ENCODE results near the gene GMPR2.

GMPR2 gene

GRCh38 chr14:24271134-24271833 is 38.6 kb downstream of the GMPR2 start, which contains the start of gene RABGGTA:
Gene RABGGTA (minus strand): TSS chr14:24271597. CDS start chr14:24271115, 482 bp downstream.
- peak; percentile 95 for FAIRE-seq
- peak; percentile 97 for DNase-seq (ENCODE audit: insufficient read length, low spot score)
- peak; percentile 79; the same call in 1 of the 2 replicates for TF ChIP-seq POLR2A (IDR thresholded peaks at IDR 0.05; ENCODE audit: low read depth, low read length)
- no peak for TF ChIP-seq SPI1 (IDR thresholded peaks at IDR 0.05; ENCODE audit: low read depth, low read length)
- TF ChIP-seq POU2F2 (IDR thresholded peaks at IDR 0.05; ENCODE audit: low read depth, low read length) = 0 out of 2 replicates have a peak, but pooled peaks have one; percentile 22
- peak; percentile 33 for TF ChIP-seq PAX5 (IDR thresholded peaks at IDR 0.05; ENCODE audit: insufficient read depth, low read length, severe bottlenecking)
- no peak for TF ChIP-seq POLR2AphosphoS5 (IDR thresholded peaks at IDR 0.05; ENCODE audit: low read depth, low read length)
- TF ChIP-seq TAF1 (IDR thresholded peaks at IDR 0.05; ENCODE audit: low read depth, low read length) = no peak; the same call in 1 of the 2 replicates

GRCh38 chr14:24271834-24272263 is 39.1 kb downstream of the GMPR2 start:
- TF ChIP-seq TAF1 (IDR thresholded peaks at IDR 0.05; ENCODE audit: low read depth, low read length) (no peak), PAX5 (IDR thresholded peaks at IDR 0.05; ENCODE audit: insufficient read depth, low read length, severe bottlenecking) (no peak)
- no peak for FAIRE-seq
- DNase-seq (ENCODE audit: insufficient read length, low spot score) = no peak

GRCh38 chr14:24272467-24272866 is 39.7 kb downstream of the GMPR2 start:
- FAIRE-seq (no peak), DNase-seq (ENCODE audit: insufficient read length, low spot score) (no peak)
- TF ChIP-seq SPI1 (IDR thresholded peaks at IDR 0.05; ENCODE audit: low read depth, low read length) (no peak), TAF1 (IDR thresholded peaks at IDR 0.05; ENCODE audit: low read depth, low read length) (no peak), POLR2A (IDR thresholded peaks at IDR 0.05; ENCODE audit: low read depth, low read length) (no peak), POU2F2 (IDR thresholded peaks at IDR 0.05; ENCODE audit: low read depth, low read length) (no peak), PAX5 (IDR thresholded peaks at IDR 0.05; ENCODE audit: insufficient read depth, low read length, severe bottlenecking) (no peak), POLR2AphosphoS5 (IDR thresholded peaks at IDR 0.05; ENCODE audit: low read depth, low read length) (no peak)

- DNase-seq (ENCODE audit: insufficient read length, low spot score) = no peak
- no peak for FAIRE-seq
- TF ChIP-seq TAF1 (IDR thresholded peaks at IDR 0.05; ENCODE audit: low read depth, low read length) (no peak), POU2F2 (IDR thresholded peaks at IDR 0.05; ENCODE audit: low read depth, low read length) (no peak), POLR2A (IDR thresholded peaks at IDR 0.05; ENCODE audit: low read depth, low read length) (no peak), PAX5 (IDR thresholded peaks at IDR 0.05; ENCODE audit: insufficient read depth, low read length, severe bottlenecking) (no peak), POLR2AphosphoS5 (IDR thresholded peaks at IDR 0.05; ENCODE audit: low read depth, low read length) (no peak), SPI1 (IDR thresholded peaks at IDR 0.05; ENCODE audit: low read depth, low read length) (no peak)
Measured at GRCh38 chr14:24273422-24273998, 40.8 kb downstream of the GMPR2 start.

GRCh38 chr14:24274101-24274543 is 41.4 kb downstream of the GMPR2 start:
- peak; percentile 55 for DNase-seq (ENCODE audit: insufficient read length, low spot score)
- FAIRE-seq = peak; percentile 87
- TF ChIP-seq POU2F2 (IDR thresholded peaks at IDR 0.05; ENCODE audit: low read depth, low read length) (peak; percentile 44; the same call in 1 of the 2 replicates), SPI1 (IDR thresholded peaks at IDR 0.05; ENCODE audit: low read depth, low read length) (peak; percentile 100), PAX5 (IDR thresholded peaks at IDR 0.05; ENCODE audit: insufficient read depth, low read length, severe bottlenecking) (no peak)

- TF ChIP-seq TAF1 (IDR thresholded peaks at IDR 0.05; ENCODE audit: low read depth, low read length) = no peak
- no peak for TF ChIP-seq SPI1 (IDR thresholded peaks at IDR 0.05; ENCODE audit: low read depth, low read length)
- TF ChIP-seq POLR2AphosphoS5 (IDR thresholded peaks at IDR 0.05; ENCODE audit: low read depth, low read length) = no peak
- TF ChIP-seq POU2F2 (IDR thresholded peaks at IDR 0.05; ENCODE audit: low read depth, low read length) = no peak
- no peak for DNase-seq (ENCODE audit: insufficient read length, low spot score)
- no peak for FAIRE-seq
Measured at GRCh38 chr14:24277071-24277470, 44.3 kb downstream of the GMPR2 start.

GRCh38 chr14:24277606-24278321 is 45.0 kb downstream of the GMPR2 start:
- DNase-seq (ENCODE audit: insufficient read length, low spot score) = no peak

GRCh38 chr14:24278424-24278823 is 45.7 kb downstream of the GMPR2 start:
- DNase-seq (ENCODE audit: insufficient read length, low spot score) = no peak
- TF ChIP-seq PAX5 (IDR thresholded peaks at IDR 0.05; ENCODE audit: insufficient read depth, low read length, severe bottlenecking) (no peak), POLR2AphosphoS5 (IDR thresholded peaks at IDR 0.05; ENCODE audit: low read depth, low read length) (no peak), TAF1 (IDR thresholded peaks at IDR 0.05; ENCODE audit: low read depth, low read length) (no peak), POU2F2 (IDR thresholded peaks at IDR 0.05; ENCODE audit: low read depth, low read length) (no peak), SPI1 (IDR thresholded peaks at IDR 0.05; ENCODE audit: low read depth, low read length) (no peak), POLR2A (IDR thresholded peaks at IDR 0.05; ENCODE audit: low read depth, low read length) (no peak)
- no peak for FAIRE-seq

More at GRCh38 chr14:24277606-24278321, 45.0 kb downstream of the GMPR2 start:
- TF ChIP-seq POLR2AphosphoS5 (IDR thresholded peaks at IDR 0.05; ENCODE audit: low read depth, low read length) (no peak), PAX5 (IDR thresholded peaks at IDR 0.05; ENCODE audit: insufficient read depth, low read length, severe bottlenecking) (no peak), SPI1 (IDR thresholded peaks at IDR 0.05; ENCODE audit: low read depth, low read length) (no peak), POLR2A (IDR thresholded peaks at IDR 0.05; ENCODE audit: low read depth, low read length) (no peak), POU2F2 (IDR thresholded peaks at IDR 0.05; ENCODE audit: low read depth, low read length) (no peak), TAF1 (IDR thresholded peaks at IDR 0.05; ENCODE audit: low read depth, low read length) (no peak)
- FAIRE-seq = no peak

All from GM12891 (cell line).